ENCODE measurements around the gene HLX.

- TF ChIP-seq CTCF (IDR thresholded peaks at IDR 0.05) (no peak), POLR2A (IDR thresholded peaks at IDR 0.05) (no peak)
Measured at GRCh38 chr1:220929304-220929703, 50.1 kb downstream of the HLX start.

Data from right lobe of liver (tissue), 4 donors.